Sciatic nerve (tissue), 2 donors: Measurements from ENCODE around the gene CNBD2. TPM values are rescaled to one million over a fixed set of nuclear protein-coding genes. Genes with fewer than 3 reads are reported as not detected.
"Not testable (repeated sequence)": the region's sequence is repeated elsewhere in the genome, so short reads cannot be mapped to it uniquely, and the experiment has no call there.

ENCODE experiments used
- ATAC-seq: fragments of 200-7000 bp; cut with Tn5 transposase; one replicate; pipeline ENCODE4 v1.9.1; 2020; ENCODE audit warnings: mild to moderate bottlenecking, moderate library complexity
- DNase-seq: peaks from one replicate; pipeline ENCODE4 v3.0.0-alpha.2; 2020; ENCODE audit warnings: low spot score
- intact Hi-C: fragments of 100-400 bp; cut with DNase I; formaldehyde crosslinking; loops from one replicate; pipeline ENCODE4 v1.14.2; 2022
- total RNA-seq: library from RNA; stranded (reverse); fragmentation: NEBNext Ultra II Directional; extraction: Animal tissue kit (Norgen Biotek cat#: 25700); gene quantifications from one replicate; pipeline ENCODE4 v1.2.1, GENCODE V29; 2021
- donor health status: DM: no; HTN: no; CAD: no.
- donor health status: DM: no; HTN: no; CAD: no.

CNBD2 gene
- total RNA-seq, 1 donor from 2014 or later = 4.4 TPM

- intact Hi-C loops, DNase-seq, ATAC-seq: not testable (repeated sequence)
Observed at GRCh38 chr20:36079984-36080383, 111.6 kb downstream of the CNBD2 start.

Other genes starting within 250 kb of the CNBD2 start
- gene RBM39, start 226.3 kb upstream of the CNBD2 start, total RNA-seq = 438 TPM
- 74.2 TPM for gene PHF20, start 196.6 kb upstream of the CNBD2 start, total RNA-seq
- 37.8 TPM for gene SCAND1, start 14.1 kb upstream of the CNBD2 start, total RNA-seq
- gene EPB41L1, start 186.2 kb downstream of the CNBD2 start, total RNA-seq = 53.2 TPM